Left colon (tissue), 2 donors: Measurements from ENCODE around the gene KRTAP12-4. TPM values are rescaled to one million over a fixed set of nuclear protein-coding genes. Genes with fewer than 3 reads are reported as not detected.
"Not testable (repeated sequence)": the region's sequence is repeated elsewhere in the genome, so short reads cannot be mapped to it uniquely, and the experiment has no call there.

Source experiments
- ATAC-seq: fragments of 200-7000 bp; cut with Tn5 transposase; one replicate; pipeline ENCODE4 v1.9.1; 2020; ENCODE audit warnings: mild to moderate bottlenecking, moderate library complexity
- DNase-seq, 2 donors: peaks; one replicate each; pipeline ENCODE4 v3.0.0-alpha.2; 2020
- intact Hi-C, 2 donors: fragments of 100-400 bp; cut with DNase I in 1 of 2; cut with micrococcal nuclease in 1 of 2; formaldehyde crosslinking; loops; one replicate each; pipeline versions ENCODE4 v1.11.2 to v1.14.0; 2022; cut with DNase I, micrococcal nuclease
- long read RNA-seq: library from polyadenylated mRNA; unstranded; transcript quantifications from one replicate; pipeline ENCODE4 v2.0.0, GENCODE V29; 2021
- total RNA-seq, 2 donors: library from RNA; stranded (reverse); fragmentation: NEBNext Ultra II Directional; extraction: Animal tissue kit (Norgen Biotek cat#: 25700); gene quantifications; one replicate each; pipeline ENCODE4 v1.2.1, GENCODE V29; 2021
- donor health status: DM: no; HTN: no; CAD: no.
- donor health status: DM: yes; HTN: yes; CAD: no.

Gene KRTAP12-4
- not detected for total RNA-seq
- long read RNA-seq: 0 reads

GRCh38 chr21:44654576-44655175, at the start of gene KRTAP12-4:
Gene KRTAP12-4 (minus strand): TSS chr21:44654659. CDS start chr21:44654614, 45 bp downstream.
- no peak for ATAC-seq
- intact Hi-C loops: no loop called here
- DNase-seq: no peak

GRCh38 chr21:44703731-44704635, 49.5 kb upstream of the KRTAP12-4 start:
- ATAC-seq: no peak
- intact Hi-C loops: no loop called here
- DNase-seq: no peak

GRCh38 chr21:44702973-44703730, 48.7 kb upstream of the KRTAP12-4 start:
- intact Hi-C loops: no loop called here
- no peak for DNase-seq
- ATAC-seq: no peak

GRCh38 chr21:44702111-44702972, 47.9 kb upstream of the KRTAP12-4 start:
- ATAC-seq (no peak), DNase-seq (no peak)
- intact Hi-C loops: no loop called here

GRCh38 chr21:44701541-44701940, 47.1 kb upstream of the KRTAP12-4 start:
- DNase-seq (peak in 1 of 2 donors; percentile 38), ATAC-seq (peak; percentile 90)
- intact Hi-C loops: no loop called here

GRCh38 chr21:44701023-44701400, 46.6 kb upstream of the KRTAP12-4 start:
- intact Hi-C loops: no loop called here

GRCh38 chr21:44700101-44701022, 45.9 kb upstream of the KRTAP12-4 start:
- ATAC-seq (no peak), DNase-seq (no peak)
- intact Hi-C loops: no loop called here

More at GRCh38 chr21:44701023-44701400, 46.6 kb upstream of the KRTAP12-4 start:
- ATAC-seq: no peak
- DNase-seq: no peak

- DNase-seq (no peak), ATAC-seq (no peak)
- intact Hi-C loops: no loop called here
Measured at GRCh38 chr21:44699502-44700001, 45.1 kb upstream of the KRTAP12-4 start.

GRCh38 chr21:44697811-44698734, 43.6 kb upstream of the KRTAP12-4 start:
- ATAC-seq (no peak), DNase-seq (no peak)
- intact Hi-C loops: no loop called here

- intact Hi-C loops, ATAC-seq, DNase-seq: not testable (repeated sequence)
Measured at GRCh38 chr21:44697172-44697810, 42.8 kb upstream of the KRTAP12-4 start, which contains the start of gene KRTAP10-12. Gene KRTAP10-12 (plus strand): TSS chr21:44697172. CDS start chr21:44697202, 30 bp downstream.

- ATAC-seq: no peak
- intact Hi-C loops: no loop called here
- no peak for DNase-seq
Measured at GRCh38 chr21:44696572-44696971, 42.1 kb upstream of the KRTAP12-4 start.

- DNase-seq (no peak), ATAC-seq (no peak)
- intact Hi-C loops: no loop called here
Measured at GRCh38 chr21:44695641-44696040, 41.2 kb upstream of the KRTAP12-4 start.

GRCh38 chr21:44695184-44695583, 40.7 kb upstream of the KRTAP12-4 start:
- ATAC-seq (no peak), DNase-seq (no peak)
- intact Hi-C loops: no loop called here

GRCh38 chr21:44694776-44695175, 40.3 kb upstream of the KRTAP12-4 start:
- DNase-seq (no peak), ATAC-seq (no peak)
- intact Hi-C loops: no loop called here

- no peak for DNase-seq
- ATAC-seq: no peak
- intact Hi-C loops: no loop called here
Measured at GRCh38 chr21:44692798-44693512, 38.5 kb upstream of the KRTAP12-4 start.
